GM12801 (cell line): ENCODE data around the gene CERS6.

Source experiments
- CTCF ChIP-seq: IDR thresholded peaks from one replicate; pipeline ENCODE4 v1.5.1; 2011; ENCODE audit warnings: control low read depth; ENCODE audit not compliant: insufficient read length; ENCODE audit errors: extremely low read depth

CERS6 gene

DNA sequence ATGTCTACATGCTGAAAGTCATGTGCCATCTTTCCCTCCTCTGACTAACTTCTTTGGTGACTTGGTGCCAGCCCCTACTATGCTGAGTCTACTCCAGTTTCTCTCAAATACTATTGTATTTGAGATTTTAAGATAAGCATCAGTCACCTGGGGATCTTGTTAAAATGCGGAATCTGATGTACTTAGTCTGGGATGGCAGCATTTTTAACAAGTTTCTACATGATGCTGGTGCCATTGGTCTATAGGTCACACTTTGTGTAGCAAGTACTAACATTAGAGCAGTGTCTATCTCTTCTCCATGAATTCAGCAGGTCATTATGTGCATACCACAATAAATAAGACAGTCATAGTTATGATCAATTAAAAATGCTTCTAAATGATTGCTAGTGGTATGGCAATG lies 106.9 kb downstream of the CERS6 start:
- no peak for TF ChIP-seq CTCF

- no peak for TF ChIP-seq CTCF
Measured at GRCh38 chr2:168564641-168565040, 108.6 kb downstream of the CERS6 start.

- TF ChIP-seq CTCF = no peak
Measured at GRCh38 chr2:168565112-168565511, 109.0 kb downstream of the CERS6 start.

DNA sequence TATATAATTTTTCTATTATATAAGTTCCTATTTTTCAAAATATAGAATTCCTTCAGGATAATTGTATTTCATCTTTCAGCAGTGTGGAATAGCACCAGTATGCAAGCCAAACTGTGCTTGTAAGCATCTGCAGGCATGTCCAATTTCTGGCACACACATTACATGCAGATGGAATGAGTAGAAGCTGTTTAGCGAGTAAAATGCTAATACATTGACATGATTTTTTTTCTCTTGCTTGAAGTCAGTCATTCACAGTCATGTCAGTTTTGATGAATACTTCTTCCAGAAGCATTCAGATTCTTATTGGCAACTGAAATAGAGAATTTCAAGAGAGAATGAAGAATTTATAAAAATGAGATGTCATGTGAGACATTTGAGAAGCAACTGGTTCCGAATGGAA lies 109.4 kb downstream of the CERS6 start:
- TF ChIP-seq CTCF = no peak

DNA sequence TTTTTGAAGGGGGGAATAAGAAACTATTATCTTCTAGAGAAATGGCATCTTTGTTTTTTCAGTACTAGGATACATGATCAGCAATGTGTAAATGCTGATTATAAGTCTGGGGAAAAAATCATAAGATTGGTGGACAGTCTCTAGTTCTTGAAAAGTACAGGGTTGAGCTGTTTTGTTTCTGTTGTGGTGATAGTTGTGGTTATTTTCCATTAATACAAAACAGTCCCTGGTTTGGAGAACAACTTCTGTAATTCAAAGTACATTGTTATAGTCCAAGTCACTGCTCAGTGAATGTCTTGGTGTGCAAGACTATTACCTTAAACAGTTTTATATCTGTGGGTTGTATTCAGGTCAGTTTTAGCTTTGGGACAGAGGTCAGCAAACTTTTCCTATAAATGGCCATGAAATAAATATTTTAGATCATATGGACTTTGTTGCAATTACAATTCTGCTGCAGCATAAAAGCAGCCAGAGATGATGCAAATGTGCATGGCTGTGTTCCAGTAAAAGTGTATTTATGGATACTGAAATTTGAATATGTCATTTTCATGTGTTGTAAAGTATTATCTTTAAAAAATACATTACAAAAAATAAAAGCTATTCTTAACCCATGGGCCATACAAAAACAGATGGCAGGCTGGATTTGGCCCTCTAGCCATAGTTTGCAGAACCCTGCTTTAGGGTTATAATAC lies 111.0 kb downstream of the CERS6 start:
- no peak for TF ChIP-seq CTCF

DNA sequence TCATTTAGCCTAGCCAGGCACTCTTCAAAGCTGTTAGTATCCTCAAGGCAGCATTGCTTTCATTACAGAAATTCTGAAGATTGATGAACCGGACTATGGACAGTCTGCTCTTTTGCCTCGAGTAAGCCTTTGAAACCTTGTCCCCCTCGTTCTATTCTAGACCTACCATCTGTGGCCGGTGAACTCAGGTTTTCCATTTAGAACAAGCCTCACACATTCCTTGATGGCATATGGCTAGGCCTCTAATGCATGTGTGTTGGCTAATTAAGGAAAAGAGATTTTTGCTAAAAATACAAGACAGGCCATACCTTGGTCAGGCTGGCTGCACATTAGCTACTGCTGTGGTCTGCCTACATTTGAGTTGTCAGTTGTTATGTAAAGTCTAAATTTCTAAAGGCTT lies 111.8 kb downstream of the CERS6 start:
- TF ChIP-seq CTCF = no peak

DNA sequence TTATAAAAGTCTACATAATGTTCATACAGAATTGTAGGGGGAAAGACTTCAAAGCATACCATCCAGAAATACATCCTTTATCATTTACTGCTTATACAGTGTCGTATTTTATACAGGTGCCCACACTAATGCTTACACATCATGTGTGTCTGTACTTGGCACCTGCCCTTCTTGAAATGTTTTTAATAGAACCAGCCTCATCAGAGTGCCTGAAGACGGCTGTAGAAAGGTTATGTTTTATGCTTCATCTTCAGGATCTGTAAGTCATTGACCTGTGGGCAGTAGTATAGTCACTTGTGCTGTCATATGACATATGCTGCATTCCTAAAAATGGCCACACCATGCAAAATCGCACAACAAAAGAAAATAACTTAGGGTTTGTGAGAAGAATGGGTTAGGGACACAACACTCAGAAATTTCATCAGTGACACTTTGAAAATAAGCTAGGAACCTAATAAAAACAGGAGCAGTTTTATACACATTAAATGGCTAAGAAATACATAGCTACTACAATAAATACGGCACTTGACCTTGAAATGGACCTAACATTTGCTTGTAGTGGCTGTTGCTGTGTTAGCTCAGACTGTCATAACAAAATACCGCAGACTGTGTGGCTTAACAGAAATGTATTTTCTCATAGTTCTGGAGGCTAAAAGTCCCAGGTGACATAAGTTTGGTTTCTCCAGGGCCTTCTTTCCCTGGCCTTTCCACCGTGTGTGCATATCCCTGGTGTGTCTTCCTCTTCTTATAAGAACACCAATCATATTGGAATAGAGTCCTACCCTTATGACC lies 112.6 kb downstream of the CERS6 start:
- TF ChIP-seq CTCF = no peak
